ENCODE data around the gene TMEM26. TPM values are rescaled to one million over a fixed set of nuclear protein-coding genes. Genes with fewer than 3 reads are reported as not detected.

Gene TMEM26
- total and polyA plus RNA-seq, 2 of the 8 experiments (the other 6 are each of a cell fraction or from before 2014, with no cell fraction given), result 1.6 to 2.8 TPM

GRCh38 chr10:61465901-61466632, 12.9 kb upstream of the TMEM26 start:
- Histone ChIP-seq H3K4me1 (replicated peaks in 1 of 4; ENCODE audit: control insufficient read depth in 3 of 4, insufficient read depth in 4 of 4, low read length in 3 of 4) (no peaks in the 10 kb centered on the region), H3K36me3 (ENCODE audit: control insufficient read depth in 2 of 4, insufficient read depth in 4 of 4, low read length in 3 of 4) (no peaks in the 10 kb centered on the region), H2BK120ac (replicated peaks; ENCODE audit: low read depth, low read length) (no peak overlapping the region), H4K91ac (replicated peaks; ENCODE audit: insufficient read length, low read length) (no peak overlapping the region), H3K23ac (ENCODE audit: insufficient read length) (no peak overlapping the region), H3K14ac (ENCODE audit: insufficient read length) (no peak overlapping the region), H3K56ac (replicated peaks; ENCODE audit: insufficient read length, low read depth, low read length) (no peak overlapping the region), H4K8ac (ENCODE audit: extremely low read depth, insufficient read depth, low read length) (no peak overlapping the region), H3K4me2 (ENCODE audit: insufficient read depth in 1 of 2, low read depth in 2 of 2, low read length in 2 of 2) (no peak overlapping the region), H3K9me3 (ENCODE audit: insufficient read depth in 2 of 2, low read depth in 1 of 2, low read length in 1 of 2) (no peaks in the 10 kb centered on the region), H2BK5ac (ENCODE audit: low read depth, low read length) (no peak overlapping the region), H2BK20ac (ENCODE audit: low read length) (no peak overlapping the region), H3K79me1 (ENCODE audit: low read depth, low read length) (no peaks in the 10 kb centered on the region), H2BK12ac (ENCODE audit: low read depth, low read length) (no peak overlapping the region), H2AFZ (ENCODE audit: low read length) (no peak overlapping the region), H4K5ac (ENCODE audit: insufficient read length, low read depth, low read length) (no peak overlapping the region), H3K18ac (ENCODE audit: extremely low read depth, low read length) (no peak overlapping the region), H3K9ac (replicated peaks in 1 of 4; ENCODE audit: extremely low read depth in 1 of 4, low read depth in 3 of 4, low read length in 3 of 4) (no peak overlapping the region), H4K20me1 (replicated peaks in 1 of 2; ENCODE audit: control insufficient read depth in 1 of 2, insufficient read depth in 2 of 2, low read length in 2 of 2) (no peaks in the 10 kb centered on the region), H3K4ac (replicated peaks; ENCODE audit: insufficient read length, low read depth, low read length) (no peak overlapping the region), H2BK15ac (ENCODE audit: low read length) (no peak overlapping the region), H3K79me2 (ENCODE audit: control insufficient read depth in 1 of 2, insufficient read depth in 2 of 2, low read length in 2 of 2) (no peaks in the 10 kb centered on the region), H3K27ac (ENCODE audit: low read depth, low read length) (no peak overlapping the region), H3K27me3 (replicated peaks in 1 of 4; ENCODE audit: control insufficient read depth in 3 of 4, extremely low read depth in 1 of 4, insufficient read depth in 3 of 4, low read length in 3 of 4) (no peaks in the 10 kb centered on the region), H2AK5ac (ENCODE audit: low read depth, low read length) (no peak overlapping the region), H3K4me3 (ENCODE audit: extremely low read depth in 1 of 4, insufficient read depth in 2 of 4, low read depth in 3 of 4, low read length in 4 of 4) (no peak overlapping the region), H3K23me2 (ENCODE audit: low read depth, low read length) (no peaks in the 10 kb centered on the region)
- no peak for FAIRE-seq
- peak in 1 of 2 experiments; percentile 10 for DNase-seq (ENCODE audit: low read depth in 1 of 2, low spot score in 2 of 2)
- 85% methylated on average over 3 of the region's 3 CpGs; no CpG with 5 or more reads in 1 of the 2 experiments for WGBS, 2 experiments (ENCODE audit: extremely low coverage in 1 of 2, insufficient coverage in 1 of 2, insufficient read length in 1 of 2, insufficient replicate concordance in 2 of 2, low coverage in 1 of 2, low lambda C conversion rate in 2 of 2, missing lambda C conversion rate in 1 of 2)
- ChIA-PET CTCF (ENCODE audit: partially characterized antibody) (interaction anchor here (0.6 to 1.8 kb wide), 12 partner anchors 8 to 650 kb away, joined by 3 to 5 read pairs (median 3); no protein-coding TSS in a partner anchor), POLR2A (ENCODE audit: partially characterized antibody) (no interaction called here)
